ENCODE measurements around the gene GARIN5A.
A peak's percentile ranks its signal among the peaks of the same experiment; 100 is the strongest.

Gene GARIN5A

GRCh38 chr19:50508843-50509190 is 32.2 kb upstream of the GARIN5A start:
- no peak for DNase-seq (ENCODE audit: low spot score)

- no peak for DNase-seq (ENCODE audit: low spot score)
Observed at GRCh38 chr19:50507376-50507775, 30.7 kb upstream of the GARIN5A start.

- no peak for DNase-seq (ENCODE audit: low spot score)
Observed at GRCh38 chr19:50506700-50507099, 30.1 kb upstream of the GARIN5A start.

GRCh38 chr19:50505856-50506611 is 29.4 kb upstream of the GARIN5A start:
- no peak for DNase-seq (ENCODE audit: low spot score)

- DNase-seq (ENCODE audit: low spot score): no peak
Observed at GRCh38 chr19:50501568-50502475, 25.2 kb upstream of the GARIN5A start.

GRCh38 chr19:50501186-50501567 is 24.5 kb upstream of the GARIN5A start:
- no peak for DNase-seq (ENCODE audit: low spot score)

GRCh38 chr19:50500753-50501151 is 24.1 kb upstream of the GARIN5A start:
- DNase-seq (ENCODE audit: low spot score): no peak

- DNase-seq (ENCODE audit: low spot score): peak; percentile 65
Observed at GRCh38 chr19:50500060-50500752, 23.6 kb upstream of the GARIN5A start.

- DNase-seq (ENCODE audit: low spot score): no peak
Observed at GRCh38 chr19:50498219-50499056, 21.8 kb upstream of the GARIN5A start.

GRCh38 chr19:50497022-50497405 is 20.4 kb upstream of the GARIN5A start:
- peak; percentile 55 for DNase-seq (ENCODE audit: low spot score)

GRCh38 chr19:50496189-50497021 is 19.8 kb upstream of the GARIN5A start:
- peak; percentile 56 for DNase-seq (ENCODE audit: low spot score)

- DNase-seq (ENCODE audit: low spot score): no peak
Observed at GRCh38 chr19:50495020-50495531, 18.4 kb upstream of the GARIN5A start.

- no peak for DNase-seq (ENCODE audit: low spot score)
Observed at GRCh38 chr19:50494186-50495019, 17.8 kb upstream of the GARIN5A start.

- no peak for DNase-seq (ENCODE audit: low spot score)
Observed at GRCh38 chr19:50493171-50493570, 16.5 kb upstream of the GARIN5A start.

- no peak for DNase-seq (ENCODE audit: low spot score)
Observed at GRCh38 chr19:50492303-50493052, 15.8 kb upstream of the GARIN5A start.

GRCh38 chr19:50490991-50491472 is 14.4 kb upstream of the GARIN5A start:
- DNase-seq (ENCODE audit: low spot score): no peak

GRCh38 chr19:50490411-50490811 is 13.8 kb upstream of the GARIN5A start:
- no peak for DNase-seq (ENCODE audit: low spot score)

- DNase-seq (ENCODE audit: low spot score): no peak
Observed at GRCh38 chr19:50489461-50490011, 12.9 kb upstream of the GARIN5A start.

Data from D341Med (cell line).